Mammary microvascular endothelial cell (primary cell): ENCODE results near the gene CCDC71L. TPM values are rescaled to one million over a fixed set of nuclear protein-coding genes. Genes with fewer than 3 reads are reported as not detected.

Experiments used
- total RNA-seq: library from RNA; depleted of rRNA; stranded (reverse); fragments of >200 nt; gene quantifications from 2 replicates; pipeline ENCODE4 v1.2.3, GENCODE V29; 2015

Gene CCDC71L
- 47.3 and 53.9 TPM in 2 replicates for total RNA-seq

DNA sequence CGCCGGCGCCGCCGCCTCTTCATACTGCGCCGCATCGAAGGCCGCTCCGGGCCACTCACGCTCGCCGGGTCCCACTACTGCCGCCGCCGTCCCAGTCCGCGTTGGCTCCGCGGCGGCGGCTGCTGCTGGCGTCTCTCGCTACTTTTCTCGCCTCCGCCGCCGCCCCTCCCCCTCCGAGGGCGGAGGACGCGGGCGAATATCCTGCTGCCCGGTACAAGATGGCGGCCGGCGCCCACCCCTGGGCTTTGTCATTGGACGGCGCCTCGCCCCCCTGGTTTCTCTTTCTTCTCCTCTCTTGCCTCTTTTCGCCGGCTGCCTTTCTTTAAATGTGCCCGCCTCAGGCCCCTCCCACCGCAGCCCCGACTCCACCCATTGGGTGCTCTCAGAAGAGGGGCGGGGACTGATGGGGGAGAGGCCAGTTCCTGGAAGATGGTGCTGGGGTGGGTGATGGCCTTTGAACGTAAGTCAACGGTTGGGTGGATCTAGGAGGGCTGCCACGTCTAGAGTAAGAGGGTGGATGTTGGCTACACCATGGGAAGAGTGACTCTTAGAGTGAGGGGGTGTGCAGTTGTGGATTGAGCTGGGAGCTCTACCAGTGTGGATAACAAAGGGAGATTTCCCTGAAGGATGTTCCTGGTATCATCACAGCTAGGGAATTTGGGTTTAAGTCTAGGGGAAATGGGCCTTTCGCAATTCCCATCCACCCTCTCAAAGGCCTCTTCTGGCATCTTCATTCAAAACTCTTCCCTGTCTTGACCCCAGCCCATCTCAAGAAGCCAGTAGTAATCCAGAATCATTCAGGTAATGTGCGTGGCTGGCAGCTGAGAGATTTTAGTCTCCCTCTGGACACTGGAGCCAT is at the start of gene CCDC71L:
Gene CCDC71L, minus strand, starts transcription at position 297 of the 859 bp plus-strand sequence. Its CDS starts 262 bp downstream, at position 35.

Other genes starting within 250 kb of the CCDC71L start
- gene PIK3CG, start 204.1 kb upstream of the CCDC71L start, total RNA-seq = 4.7 and 5.8 TPM in 2 replicates